GM18517 (cell line): ENCODE measurements around the gene MOSPD2.

Experiments used
- ATAC-seq: cut with Tn5 transposase; IDR thresholded peaks from one replicate; pipeline ENCODE4 v1.9.1; 2021; ENCODE audit warnings: mild to moderate bottlenecking, moderate library complexity; ENCODE audit not compliant: unreplicated experiment

The MOSPD2 gene

GRCh38 chrX:14872851-14873675 is at the start of gene MOSPD2, which contains the start of gene FANCB:
TSS of gene MOSPD2 (plus strand) at chrX:14873421. CDS start at chrX:14873529, 108 bp downstream.
TSS of gene FANCB (minus strand) at chrX:14873069. CDS start at chrX:14865510, 7,559 bp downstream.
- ATAC-seq, result peak; percentile 94

- ATAC-seq, result no peak
These were observed 47.4 kb upstream of the MOSPD2 start for GRCh38 chrX:14825851-14826250.

- ATAC-seq, result no peak
These were observed 46.9 kb upstream of the MOSPD2 start for GRCh38 chrX:14826319-14826718.

GRCh38 chrX:14829643-14830042 is 43.6 kb upstream of the MOSPD2 start:
- ATAC-seq, result no peak

GRCh38 chrX:14832151-14832550 is 41.1 kb upstream of the MOSPD2 start:
- no peak for ATAC-seq

- ATAC-seq, result no peak
These were observed 40.6 kb upstream of the MOSPD2 start for GRCh38 chrX:14832586-14832985.

- no peak for ATAC-seq
These were observed 36.1 kb upstream of the MOSPD2 start for GRCh38 chrX:14837155-14837554.

GRCh38 chrX:14843666-14844065 is 29.6 kb upstream of the MOSPD2 start:
- no peak for ATAC-seq

GRCh38 chrX:14851526-14851925 is 21.7 kb upstream of the MOSPD2 start:
- ATAC-seq, result no peak

GRCh38 chrX:14864631-14865030 is 8.6 kb upstream of the MOSPD2 start:
- ATAC-seq, result no peak

GRCh38 chrX:14865201-14865600 is 8.0 kb upstream of the MOSPD2 start:
- ATAC-seq, result no peak

- no peak for ATAC-seq
These were observed 1.5 kb upstream of the MOSPD2 start for GRCh38 chrX:14871767-14872166.

- ATAC-seq, result no peak
These were observed 866 bp upstream of the MOSPD2 start for GRCh38 chrX:14872355-14872754.

GRCh38 chrX:14873676-14874049 is 442 bp downstream of the MOSPD2 start:
- no peak for ATAC-seq

GRCh38 chrX:14875624-14876023 is 2.4 kb downstream of the MOSPD2 start:
- ATAC-seq, result no peak

- no peak for ATAC-seq
These were observed 10.6 kb downstream of the MOSPD2 start for GRCh38 chrX:14883826-14884225.

- no peak for ATAC-seq
These were observed 11.5 kb downstream of the MOSPD2 start for GRCh38 chrX:14884714-14885113.

- no peak for ATAC-seq
These were observed 13.0 kb downstream of the MOSPD2 start for GRCh38 chrX:14886252-14886651.

GRCh38 chrX:14896273-14896672 is 23.1 kb downstream of the MOSPD2 start:
- ATAC-seq, result no peak

GRCh38 chrX:14897042-14897441 is 23.8 kb downstream of the MOSPD2 start:
- no peak for ATAC-seq

- ATAC-seq, result peak; percentile 76
These were observed 26.4 kb downstream of the MOSPD2 start for GRCh38 chrX:14899607-14900006.

GRCh38 chrX:14902537-14902936 is 29.3 kb downstream of the MOSPD2 start:
- no peak for ATAC-seq

GRCh38 chrX:14903891-14904290 is 30.7 kb downstream of the MOSPD2 start:
- ATAC-seq, result no peak
